KOPT-K1 (cell line): ENCODE results near the gene ESRRB.

Experiments used
- H3K27ac ChIP-seq: fragments of 200-600 bp; sonication (generic); 2 replicates; pipeline ENCODE4 v1.5.1; 2016; ENCODE audit warnings: antibody characterized with exemption, mild to moderate bottlenecking, low read depth, low read length; ENCODE audit not compliant: poor library complexity, severe bottlenecking
- H3K36me3 ChIP-seq: fragments of 200-600 bp; sonication (generic); 2 replicates; pipeline ENCODE4 v1.5.1; 2017; ENCODE audit warnings: antibody characterized with exemption, mild to moderate bottlenecking, low read length, moderate library complexity; ENCODE audit not compliant: insufficient read depth
- H3K9me3 ChIP-seq: fragments of 200-600 bp; sonication (generic); 2 replicates; pipeline ENCODE4 v1.5.1; 2017; ENCODE audit warnings: antibody characterized with exemption, low read length, mild to moderate bottlenecking; ENCODE audit not compliant: insufficient read depth, poor library complexity, severe bottlenecking

Gene ESRRB

DNA sequence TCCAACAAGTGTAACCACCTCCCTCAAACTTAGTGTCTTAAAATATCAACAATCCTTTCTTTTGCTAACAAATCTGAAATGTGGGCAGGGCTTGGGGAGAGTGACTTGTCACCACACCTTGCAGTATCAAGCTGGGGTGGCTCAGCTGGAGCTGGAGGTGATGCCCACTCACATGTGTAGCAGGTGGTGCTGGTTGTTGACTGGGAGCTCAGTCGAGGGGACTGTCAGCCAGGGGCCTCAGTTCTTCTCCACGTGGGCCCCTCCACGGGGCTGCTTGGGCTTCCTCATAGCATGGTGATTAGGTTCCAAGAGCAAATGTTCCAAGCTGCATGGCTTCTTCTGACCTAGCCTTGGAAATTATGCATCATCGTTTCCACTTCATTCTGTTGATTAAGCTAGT is 32.6 kb upstream of the ESRRB start:
- Histone ChIP-seq H3K27ac (no peak overlapping the region), H3K36me3 (no peaks in the 10 kb centered on the region), H3K9me3 (no peaks in the 10 kb centered on the region)

- Histone ChIP-seq H3K36me3 (no peaks in the 10 kb centered on the region), H3K9me3 (no peaks in the 10 kb centered on the region), H3K27ac (no peak overlapping the region)
Observed at GRCh38 chr14:76346391-76347160, 29.4 kb upstream of the ESRRB start.

- H3K9me3 ChIP-seq = no peaks in the 10 kb centered on the region
- no peaks in the 10 kb centered on the region for H3K36me3 ChIP-seq
- no peak overlapping the region for H3K27ac ChIP-seq
Observed at GRCh38 chr14:76348898-76349297, 27.0 kb upstream of the ESRRB start.

DNA sequence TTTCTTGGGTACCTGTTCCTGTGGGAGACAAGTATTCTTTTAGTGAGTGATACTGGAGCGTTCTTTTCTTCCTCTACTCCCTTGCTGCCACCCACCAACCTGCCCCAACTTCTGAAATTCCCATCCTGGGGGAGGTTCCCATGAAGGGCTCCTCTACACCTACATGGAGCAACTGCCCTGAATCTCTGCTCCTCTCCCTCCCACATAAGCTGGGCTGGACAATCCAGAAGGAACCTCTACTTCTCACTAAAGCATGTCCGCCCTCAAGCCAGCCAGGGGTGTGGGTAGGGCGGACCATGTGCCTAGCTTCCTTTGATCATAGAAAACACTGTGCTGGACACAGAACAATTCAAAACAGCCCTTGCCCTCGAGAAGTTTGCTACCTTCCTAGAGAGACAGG is 25.9 kb upstream of the ESRRB start:
- H3K36me3 ChIP-seq = no peaks in the 10 kb centered on the region
- H3K9me3 ChIP-seq = no peaks in the 10 kb centered on the region
- no peak overlapping the region for H3K27ac ChIP-seq

DNA sequence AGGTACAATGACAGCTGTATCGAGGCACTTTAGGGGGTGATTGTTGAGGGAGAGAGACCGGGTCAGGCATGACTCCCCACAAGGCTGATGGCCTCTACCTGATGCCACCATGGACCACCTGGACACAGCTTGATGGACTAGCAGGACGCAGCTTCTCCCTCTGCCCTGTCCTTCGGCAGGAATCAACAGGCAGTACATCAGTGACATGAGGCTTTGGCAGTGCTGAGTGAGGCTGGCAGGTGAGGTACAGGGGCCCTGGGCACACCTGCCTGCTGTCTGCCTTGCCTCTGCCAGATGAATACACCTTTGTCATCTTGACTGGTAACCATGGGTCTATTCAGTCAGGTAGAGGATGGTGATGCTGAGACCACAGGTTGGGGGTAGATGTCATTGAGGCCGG is 25.3 kb upstream of the ESRRB start:
- no peaks in the 10 kb centered on the region for H3K9me3 ChIP-seq
- no peaks in the 10 kb centered on the region for H3K36me3 ChIP-seq
- no peak overlapping the region for H3K27ac ChIP-seq

GRCh38 chr14:76351941-76352340 is 24.0 kb upstream of the ESRRB start:
- H3K27ac ChIP-seq = no peak overlapping the region
- H3K9me3 ChIP-seq = no peaks in the 10 kb centered on the region

DNA sequence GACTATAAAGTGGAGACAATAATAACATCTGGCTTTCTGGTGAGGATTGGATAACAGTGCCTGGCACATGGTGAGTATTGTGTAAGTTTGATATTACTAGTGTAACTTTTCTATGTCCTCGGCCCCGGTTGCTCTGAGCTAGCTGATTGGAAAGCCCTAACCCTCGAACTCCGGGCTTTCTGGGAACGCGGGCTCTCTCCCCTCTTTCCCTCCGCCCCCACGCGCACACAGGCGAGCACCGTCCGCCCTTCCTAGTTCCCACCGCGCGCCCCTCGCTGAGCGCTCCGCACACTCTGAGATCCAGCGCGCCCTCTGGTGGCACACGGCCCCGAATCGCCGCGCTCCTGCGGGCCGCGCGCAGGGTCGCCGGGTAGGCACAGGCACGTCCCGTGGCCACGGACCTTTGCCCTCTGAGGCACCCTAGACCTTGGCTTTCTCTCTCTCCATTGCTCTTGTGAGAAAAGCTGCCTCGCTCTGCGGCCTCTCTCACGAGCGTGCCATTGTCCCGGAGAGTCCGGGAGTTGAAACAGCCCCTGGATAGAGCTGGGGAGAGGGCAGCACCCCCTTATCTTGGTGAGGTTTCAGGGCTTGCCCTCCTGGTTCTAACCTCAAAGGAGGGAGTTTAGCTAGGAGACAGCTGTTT is 23.2 kb upstream of the ESRRB start:
- Histone ChIP-seq H3K36me3 (no peaks in the 10 kb centered on the region), H3K9me3 (no peaks in the 10 kb centered on the region), H3K27ac (no peak overlapping the region)

More at GRCh38 chr14:76351941-76352340, 24.0 kb upstream of the ESRRB start:
- H3K36me3 ChIP-seq = no peaks in the 10 kb centered on the region

DNA sequence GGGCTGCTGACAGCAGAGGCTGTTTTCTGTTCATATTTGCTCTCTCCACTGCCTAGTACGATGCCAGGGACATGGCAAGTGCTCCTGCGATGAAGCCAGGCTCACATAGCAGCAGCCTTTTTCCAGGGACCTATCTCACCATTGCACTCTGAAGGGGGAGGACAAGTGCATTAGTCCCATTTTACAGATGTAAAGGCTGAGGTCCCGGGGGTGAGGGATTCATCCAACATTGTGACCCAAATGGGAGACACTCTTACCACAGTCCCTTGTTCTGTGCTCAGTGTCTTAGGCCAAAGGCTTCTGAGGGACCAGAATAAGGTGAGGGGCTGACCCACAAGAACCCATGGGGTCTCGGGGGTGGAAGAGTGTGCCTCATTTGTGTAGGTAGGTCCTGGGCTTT is 21.6 kb upstream of the ESRRB start:
- H3K9me3 ChIP-seq = no peaks in the 10 kb centered on the region
- H3K27ac ChIP-seq = no peak overlapping the region
- no peaks in the 10 kb centered on the region for H3K36me3 ChIP-seq

DNA sequence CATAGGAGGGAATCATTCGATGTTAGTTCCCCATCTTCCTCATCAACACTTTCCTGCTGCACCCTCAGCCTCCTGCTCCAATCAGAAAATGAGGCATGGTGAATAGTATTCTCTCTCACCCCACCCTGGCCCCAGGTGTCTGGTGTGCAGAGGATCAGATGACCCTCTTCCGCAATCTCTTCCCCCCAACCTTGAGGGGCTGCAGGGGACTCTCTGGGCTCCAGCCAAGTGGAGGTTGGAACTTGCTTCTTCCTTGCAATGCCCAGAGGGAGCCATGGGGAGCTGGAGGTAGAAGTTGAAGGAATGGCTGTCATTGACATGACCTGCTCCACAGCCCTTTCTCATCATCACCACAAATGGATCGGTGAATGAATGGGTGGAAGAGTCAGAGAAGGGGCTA is 20.2 kb upstream of the ESRRB start:
- Histone ChIP-seq H3K36me3 (no peaks in the 10 kb centered on the region), H3K27ac (no peak overlapping the region), H3K9me3 (no peaks in the 10 kb centered on the region)

- H3K27ac ChIP-seq = no peak overlapping the region
- no peaks in the 10 kb centered on the region for H3K36me3 ChIP-seq
- H3K9me3 ChIP-seq = no peaks in the 10 kb centered on the region
Observed at GRCh38 chr14:76371066-76371465, 4.9 kb upstream of the ESRRB start.

DNA sequence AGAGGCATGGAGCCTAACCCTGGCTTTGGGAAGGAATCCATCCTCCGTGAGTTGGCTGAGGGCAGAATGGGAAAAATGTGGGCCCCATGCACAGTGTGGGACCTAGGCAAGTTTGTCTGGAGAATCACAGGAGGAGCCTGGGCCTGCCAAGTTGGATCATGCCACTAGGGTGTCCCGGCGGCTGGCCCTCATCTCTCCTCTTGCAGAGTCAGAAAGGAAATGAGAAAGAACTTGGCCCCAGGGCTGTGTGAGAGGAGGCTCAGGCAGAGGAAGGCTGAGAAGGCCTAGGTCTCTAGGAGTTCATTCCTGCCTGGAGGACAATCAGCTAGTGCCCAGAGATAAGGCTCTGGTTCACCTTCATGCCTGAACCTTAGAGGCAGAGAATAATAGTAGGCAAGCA is 2.5 kb upstream of the ESRRB start:
- Histone ChIP-seq H3K9me3 (no peaks in the 10 kb centered on the region), H3K27ac (no peak overlapping the region)

DNA sequence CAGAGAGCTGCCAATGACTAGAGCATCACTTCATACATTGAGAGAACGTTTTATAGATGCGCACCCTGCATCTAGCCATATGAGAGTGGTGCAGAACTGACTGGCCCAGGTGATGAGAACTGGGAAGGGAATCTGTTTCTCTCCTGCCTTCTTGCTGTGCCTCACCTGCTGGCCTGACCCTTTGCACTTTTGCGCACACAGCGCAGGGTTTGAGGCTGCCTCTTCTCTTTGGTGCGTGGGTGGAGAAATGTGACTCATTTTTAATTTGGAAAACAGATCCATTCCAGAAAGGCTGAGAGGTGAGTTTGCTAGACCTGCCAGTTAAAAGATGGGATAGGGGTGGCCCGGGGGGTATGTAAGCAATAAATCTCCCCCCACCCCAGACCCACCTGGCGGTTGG is 453 bp upstream of the ESRRB start:
- Histone ChIP-seq H3K27ac (no peak overlapping the region), H3K9me3 (no peaks in the 10 kb centered on the region), H3K36me3 (no peaks in the 10 kb centered on the region)

More for the DNA sequence above, 2.5 kb upstream of the ESRRB start:
- no peaks in the 10 kb centered on the region for H3K36me3 ChIP-seq

DNA sequence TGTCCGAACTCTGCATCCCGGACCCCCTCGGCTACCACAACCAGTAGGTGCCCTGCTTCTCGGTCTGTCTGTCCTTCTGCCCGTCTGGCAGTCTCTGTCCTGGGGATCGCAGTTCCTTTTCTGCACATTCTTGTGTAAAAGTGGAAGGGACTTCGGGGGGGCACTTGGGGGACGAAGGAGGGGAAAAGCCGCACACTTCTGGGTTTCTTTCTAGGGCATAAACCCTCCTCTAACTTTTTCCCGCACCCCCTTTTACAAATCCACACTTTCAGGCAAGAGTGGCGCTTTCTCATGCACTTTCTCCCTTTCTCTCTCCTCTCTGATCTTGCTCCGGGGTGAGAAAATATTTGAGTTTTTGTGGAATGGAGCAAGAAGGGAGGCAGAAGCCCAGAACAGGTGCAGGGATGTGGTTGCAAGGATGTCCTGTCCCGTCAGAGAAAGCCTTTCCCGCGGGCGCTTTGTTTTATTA is 506 bp downstream of the ESRRB start:
- H3K36me3 ChIP-seq = no peaks in the 10 kb centered on the region
- no peak overlapping the region for H3K27ac ChIP-seq
- H3K9me3 ChIP-seq = no peaks in the 10 kb centered on the region

DNA sequence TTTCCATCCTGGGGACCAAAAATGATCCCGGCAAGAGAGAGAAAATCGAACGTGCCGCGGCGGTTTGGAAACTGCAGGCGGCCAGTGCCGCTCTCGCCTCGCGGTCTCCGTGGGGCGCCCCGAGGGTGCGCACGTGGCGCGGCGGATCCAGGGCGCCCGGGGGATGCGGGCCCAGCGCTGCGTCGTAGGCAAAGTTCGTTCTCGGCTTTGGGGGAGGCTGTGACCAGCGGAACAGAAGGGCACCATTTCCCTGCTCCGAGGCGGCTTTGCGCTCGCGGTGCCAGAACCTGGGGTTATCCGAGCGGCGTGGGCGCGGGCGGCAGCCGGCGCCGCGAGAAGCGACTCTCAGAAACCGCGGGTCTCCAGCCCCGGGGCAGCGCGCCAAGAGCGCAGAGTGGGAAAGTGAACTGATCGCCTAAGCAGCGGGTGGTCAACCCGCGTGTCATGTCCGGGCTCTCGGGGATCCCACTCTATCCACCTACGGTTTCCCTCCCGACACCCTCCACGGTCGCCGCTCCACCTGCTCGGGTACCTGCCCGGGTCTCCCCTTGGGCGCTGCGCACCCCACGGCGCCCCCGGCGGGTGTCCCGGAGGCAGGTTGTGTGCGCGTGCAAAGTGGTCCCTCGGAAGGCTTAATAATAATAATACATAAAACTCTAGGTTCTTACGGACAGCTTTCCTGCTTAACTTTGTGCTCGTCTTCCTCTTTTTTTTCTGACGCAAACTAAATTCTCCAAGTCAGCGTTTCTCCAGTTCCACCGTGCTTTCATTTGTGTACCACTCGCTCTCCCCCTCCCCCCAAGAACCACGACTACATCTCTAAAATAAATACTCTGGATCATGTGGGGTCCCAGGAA is 1.2 kb downstream of the ESRRB start:
- no peaks in the 10 kb centered on the region for H3K36me3 ChIP-seq
- no peak overlapping the region for H3K27ac ChIP-seq
- H3K9me3 ChIP-seq = no peaks in the 10 kb centered on the region

DNA sequence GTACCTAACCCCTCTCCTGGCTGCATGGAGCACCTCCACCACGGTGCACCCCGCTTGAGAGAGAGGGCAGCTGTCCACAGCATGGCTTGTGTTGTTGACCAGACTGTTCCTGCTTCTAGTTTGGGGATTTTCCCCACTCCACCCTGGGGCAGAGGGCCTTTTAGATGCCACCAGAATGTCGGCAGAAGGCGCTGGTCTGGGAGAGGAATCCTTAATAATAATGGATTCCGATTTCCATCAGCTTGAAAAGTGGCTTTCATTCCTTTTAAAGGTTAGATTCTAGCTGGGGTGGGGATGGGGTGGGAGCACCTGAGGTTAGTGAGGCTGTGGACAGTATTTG is 1.8 kb downstream of the ESRRB start:
- Histone ChIP-seq H3K27ac (no peak overlapping the region), H3K9me3 (no peaks in the 10 kb centered on the region), H3K36me3 (no peaks in the 10 kb centered on the region)
